BE2C (cell line): Measurements from ENCODE around the gene NHSL2.

Experiments used
- DNase-seq: peaks from one replicate; pipeline ENCODE4 v3.0.0-alpha.2; 2020
- H3K27me3 ChIP-seq: fragments of 250-450 bp; sonication (Bioruptor Pico); 2 replicates; pipeline ENCODE4 v1.5.1; 2020; ENCODE audit warnings: mild to moderate bottlenecking
- H3K36me3 ChIP-seq: fragments of 250-450 bp; sonication (Bioruptor Pico); 2 replicates; pipeline ENCODE4 v1.5.1; 2020; ENCODE audit warnings: mild to moderate bottlenecking
- H3K4me1 ChIP-seq: fragments of 250-450 bp; sonication (Bioruptor Pico); 2 replicates; pipeline ENCODE4 v1.5.1; 2020
- H3K4me3 ChIP-seq: 2 replicates; pipeline ENCODE4 v1.5.1; 2011; ENCODE audit warnings: low read depth, low read length
- H3K9me3 ChIP-seq: fragments of 250-450 bp; sonication (Bioruptor Pico); 2 replicates; pipeline ENCODE4 v1.5.1; 2020
- TF ChIP-seq, protein P1 (sequence below): IDR thresholded peaks from 2 replicates; pipeline ENCODE4 v1.5.1; 2012; ENCODE audit warnings: mild to moderate bottlenecking, low read depth, low read length

NHSL2 gene

DNA sequence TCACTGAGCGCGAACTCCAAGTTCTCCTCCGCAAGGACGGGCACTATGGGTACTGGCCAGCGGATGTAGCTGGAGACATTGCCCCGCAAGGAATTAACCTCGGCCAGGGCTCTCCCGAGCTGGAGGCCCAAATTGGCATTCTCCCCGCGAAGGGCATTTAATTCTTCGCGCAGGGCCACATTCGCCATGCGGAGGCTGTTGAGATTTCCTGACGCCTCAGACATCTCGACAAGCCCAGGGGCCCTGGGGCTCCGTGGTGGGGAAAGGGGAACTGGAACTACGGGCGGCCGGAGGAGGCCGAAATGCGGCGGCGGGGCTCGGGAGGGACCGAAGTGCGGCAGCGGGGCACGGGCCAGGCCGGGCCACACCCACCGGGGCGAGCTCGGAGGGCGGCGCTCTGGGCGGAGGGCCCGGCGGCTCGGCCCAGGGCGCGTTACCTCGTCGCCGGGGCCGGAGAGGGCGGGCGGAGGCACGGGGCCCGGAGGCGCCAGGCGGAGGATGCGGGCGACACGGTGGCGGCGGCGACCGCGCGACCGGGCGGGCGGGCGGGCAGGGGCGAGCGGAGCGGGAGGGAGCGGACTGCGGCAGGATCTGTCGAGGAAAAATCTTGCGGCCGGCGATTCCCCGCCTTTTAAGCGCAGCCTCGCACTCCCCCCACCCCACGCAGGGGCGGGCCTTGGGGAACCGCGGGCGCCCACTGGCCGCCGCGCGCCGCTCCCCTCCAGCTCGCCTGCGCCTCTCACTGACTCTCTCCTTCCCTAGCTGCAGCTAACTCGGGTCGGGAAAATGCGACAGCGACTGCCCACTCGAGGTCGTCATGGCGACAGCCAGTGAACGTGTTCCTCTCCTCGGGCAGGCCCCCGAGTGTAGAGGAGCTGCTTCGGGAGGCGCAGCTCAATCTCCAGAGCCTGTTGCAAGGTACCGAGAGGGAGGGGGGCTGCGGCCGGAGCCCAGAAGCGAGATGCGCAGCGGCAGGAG lies 221.0 kb downstream of the NHSL2 start, which contains the start of gene RTL5:
Gene RTL5 (minus strand): TSS at position 599 of the 978 bp plus-strand sequence.
- H3K9me3 ChIP-seq = no peaks in the 10 kb centered on the region
- no peaks in the 10 kb centered on the region for H3K27me3 ChIP-seq
- DNase-seq = peak; percentile 90

DNA sequence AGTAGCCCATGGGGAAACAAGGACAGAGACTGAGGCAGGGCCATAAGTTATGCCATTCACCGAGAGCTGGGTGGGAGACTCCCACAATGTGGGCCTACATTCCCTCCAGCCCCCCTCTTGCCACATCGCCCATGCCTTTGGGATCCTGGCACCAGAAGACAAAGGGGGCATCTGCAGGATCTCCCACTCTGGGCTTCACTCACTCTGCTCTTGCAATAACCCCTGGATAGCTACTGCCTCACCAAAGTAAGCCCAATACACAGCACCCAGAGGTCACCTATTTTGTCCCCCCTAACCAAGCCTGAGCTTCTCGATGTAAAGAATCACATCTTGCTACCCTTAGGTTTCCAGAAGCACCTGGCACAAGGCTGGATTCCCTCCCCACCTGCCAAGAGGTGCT lies 221.8 kb downstream of the NHSL2 start:
- Histone ChIP-seq H3K27me3 (no peaks in the 10 kb centered on the region), H3K4me3 (peak overlapping the region; percentile 32)

More for the DNA sequence above, 221.0 kb downstream of the NHSL2 start, which contains the start of gene RTL5:
- H3K4me1 ChIP-seq = peaks cover 18% of the 10 kb centered on the region
- peak within 1 kb of the TSS; percentile 74 for H3K4me3 ChIP-seq
- peaks cover 50% of the 10 kb centered on the region for H3K36me3 ChIP-seq
- TF ChIP-seq, protein P1, sequence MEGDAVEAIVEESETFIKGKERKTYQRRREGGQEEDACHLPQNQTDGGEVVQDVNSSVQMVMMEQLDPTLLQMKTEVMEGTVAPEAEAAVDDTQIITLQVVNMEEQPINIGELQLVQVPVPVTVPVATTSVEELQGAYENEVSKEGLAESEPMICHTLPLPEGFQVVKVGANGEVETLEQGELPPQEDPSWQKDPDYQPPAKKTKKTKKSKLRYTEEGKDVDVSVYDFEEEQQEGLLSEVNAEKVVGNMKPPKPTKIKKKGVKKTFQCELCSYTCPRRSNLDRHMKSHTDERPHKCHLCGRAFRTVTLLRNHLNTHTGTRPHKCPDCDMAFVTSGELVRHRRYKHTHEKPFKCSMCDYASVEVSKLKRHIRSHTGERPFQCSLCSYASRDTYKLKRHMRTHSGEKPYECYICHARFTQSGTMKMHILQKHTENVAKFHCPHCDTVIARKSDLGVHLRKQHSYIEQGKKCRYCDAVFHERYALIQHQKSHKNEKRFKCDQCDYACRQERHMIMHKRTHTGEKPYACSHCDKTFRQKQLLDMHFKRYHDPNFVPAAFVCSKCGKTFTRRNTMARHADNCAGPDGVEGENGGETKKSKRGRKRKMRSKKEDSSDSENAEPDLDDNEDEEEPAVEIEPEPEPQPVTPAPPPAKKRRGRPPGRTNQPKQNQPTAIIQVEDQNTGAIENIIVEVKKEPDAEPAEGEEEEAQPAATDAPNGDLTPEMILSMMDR = no peak

DNA sequence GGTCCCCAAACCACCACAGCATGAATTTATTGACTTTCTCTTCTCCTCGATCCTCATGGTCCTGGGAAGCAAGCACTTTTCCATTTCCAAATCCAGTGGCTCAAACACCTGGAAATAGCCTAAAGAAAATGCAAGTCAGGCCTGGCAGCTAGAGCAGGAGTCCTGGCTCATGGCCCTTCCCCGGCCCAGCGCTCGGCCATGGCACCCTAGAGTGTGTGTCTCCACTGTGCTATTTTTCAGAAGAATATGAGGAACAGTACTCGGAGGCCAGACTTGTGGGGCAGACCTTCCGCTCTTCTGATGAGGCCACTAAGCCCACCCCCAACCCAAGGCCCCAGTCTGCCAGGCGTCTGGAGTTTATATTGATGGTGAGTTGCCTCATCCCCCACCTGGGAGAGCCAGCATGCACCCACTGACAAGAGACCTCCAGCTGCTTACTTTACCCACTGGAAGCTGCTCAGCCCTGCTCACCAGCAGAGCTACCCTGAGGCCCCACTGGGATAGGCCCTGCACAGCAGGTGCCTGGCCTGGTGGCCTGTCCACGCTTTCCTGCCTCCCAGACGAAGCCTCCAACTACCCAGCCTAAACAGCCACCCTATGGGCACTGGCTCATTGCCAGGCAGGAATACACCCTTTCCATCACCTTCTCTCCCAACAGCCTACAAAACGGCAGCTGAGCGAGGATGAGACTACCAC lies 223.4 kb downstream of the NHSL2 start:
- TF ChIP-seq, protein P1 = no peak
- no peak for DNase-seq
- Histone ChIP-seq H3K9me3 (no peaks in the 10 kb centered on the region), H3K36me3 (peaks cover 52% of the 10 kb centered on the region), H3K4me1 (peaks cover 4% of the 10 kb centered on the region), H3K27me3 (no peaks in the 10 kb centered on the region), H3K4me3 (no peak overlapping the region)

More for the DNA sequence above, 221.8 kb downstream of the NHSL2 start:
- DNase-seq = no peak
- no peaks in the 10 kb centered on the region for H3K9me3 ChIP-seq
- TF ChIP-seq, protein P1 = no peak
- H3K4me1 ChIP-seq = peaks cover 11% of the 10 kb centered on the region
- H3K36me3 ChIP-seq = peaks cover 57% of the 10 kb centered on the region

DNA sequence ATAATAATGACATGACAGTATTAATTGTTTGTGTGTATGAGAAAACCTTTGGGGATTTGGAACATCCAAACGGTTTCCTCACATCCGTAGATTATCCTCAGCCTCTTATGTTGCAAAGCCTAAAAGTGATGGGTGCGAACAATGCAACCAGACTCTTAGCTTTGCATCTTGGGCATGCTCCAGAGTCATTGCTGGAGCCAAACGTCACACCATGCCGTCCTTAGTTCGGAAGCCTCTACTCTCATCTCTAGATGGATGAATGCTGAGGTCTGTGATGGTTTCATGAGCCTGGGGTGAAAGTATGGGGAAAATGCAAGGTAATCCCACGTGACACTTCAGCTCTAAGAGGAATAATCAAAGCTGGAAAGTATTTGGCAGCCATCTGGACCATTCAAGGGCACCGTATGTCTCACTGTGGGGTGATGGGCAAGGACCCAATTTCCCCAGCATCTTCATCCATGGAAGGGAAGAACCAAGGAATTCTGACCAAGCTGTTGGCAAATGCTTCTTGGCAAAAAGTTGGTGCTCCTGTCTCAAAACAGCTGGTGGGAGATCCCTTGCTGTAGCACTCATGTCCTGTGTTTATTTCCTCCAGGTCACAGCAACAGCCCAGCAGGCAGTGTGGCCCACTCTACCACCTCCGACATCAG lies 227.3 kb downstream of the NHSL2 start:
- no peaks in the 10 kb centered on the region for H3K4me1 ChIP-seq
- TF ChIP-seq, protein P1 = no peak
- H3K36me3 ChIP-seq = peaks cover 42% of the 10 kb centered on the region
- H3K27me3 ChIP-seq = no peaks in the 10 kb centered on the region
- H3K4me3 ChIP-seq = no peak overlapping the region
- H3K9me3 ChIP-seq = no peaks in the 10 kb centered on the region
- no peak for DNase-seq

DNA sequence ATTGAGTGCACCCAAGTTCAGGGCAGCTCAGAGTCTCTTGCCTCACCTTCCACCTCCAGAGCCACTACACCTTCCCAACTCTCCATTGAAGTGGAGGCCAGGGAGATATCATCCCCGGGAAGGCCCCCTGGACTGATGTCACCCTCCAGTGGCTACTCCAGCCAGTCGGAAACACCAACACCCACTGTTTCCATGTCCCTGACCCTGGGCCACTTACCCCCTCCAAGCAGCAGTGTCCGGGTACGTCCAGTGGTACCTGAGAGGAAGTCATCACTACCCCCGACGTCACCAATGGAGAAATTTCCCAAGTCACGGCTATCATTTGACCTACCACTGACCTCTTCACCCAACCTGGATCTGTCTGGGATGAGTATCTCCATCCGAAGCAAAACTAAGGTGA lies 228.9 kb downstream of the NHSL2 start:
- TF ChIP-seq, protein P1 = no peak
- H3K9me3 ChIP-seq = no peaks in the 10 kb centered on the region
- DNase-seq = no peak
- H3K36me3 ChIP-seq = peaks cover 30% of the 10 kb centered on the region
- H3K27me3 ChIP-seq = no peaks in the 10 kb centered on the region
- H3K4me1 ChIP-seq = no peaks in the 10 kb centered on the region
- H3K4me3 ChIP-seq = no peak overlapping the region
